Fibroblast of lung (primary cell): Measurements from ENCODE around the gene EIF4G1. TPM values are rescaled to one million over a fixed set of nuclear protein-coding genes. Genes with fewer than 3 reads are reported as not detected.
A peak's percentile ranks its signal among the peaks of the same experiment; 100 is the strongest.

Experiments
- DNase-seq, 2 donors: peaks; one replicate each; pipeline versions ENCODE4 v3.0.0 to v3.0.0-alpha.2; 2010; ENCODE audit warnings: low read depth in 2 of 2
- H2AFZ ChIP-seq: 2 replicates; pipeline ENCODE4 v1.5.1; 2012; ENCODE audit warnings: low read length, control low read depth, inconsistent platforms
- H3K27ac ChIP-seq: 2 replicates; pipeline ENCODE4 v1.5.1; 2011; ENCODE audit warnings: low read length, control low read depth; ENCODE audit not compliant: insufficient read depth
- H3K27me3 ChIP-seq: 2 replicates; pipeline ENCODE4 v1.5.1; 2011; ENCODE audit warnings: mild to moderate bottlenecking, low read length; ENCODE audit not compliant: control insufficient read depth, insufficient read depth
- H3K36me3 ChIP-seq: 2 replicates; pipeline ENCODE4 v1.5.1; 2011; ENCODE audit warnings: low read length; ENCODE audit not compliant: control insufficient read depth, insufficient read depth
- H3K4me1 ChIP-seq: 2 replicates; pipeline ENCODE4 v1.5.1; 2011; ENCODE audit warnings: low read length; ENCODE audit not compliant: control insufficient read depth, insufficient read depth; ENCODE audit errors: extremely low read depth
- H3K4me2 ChIP-seq: 2 replicates; pipeline ENCODE4 v1.5.1; 2011; ENCODE audit warnings: low read length, control low read depth; ENCODE audit not compliant: insufficient read depth; ENCODE audit errors: extremely low read depth
- H3K4me3 ChIP-seq, 4 experiments: fragments of 200-600 bp in 1 of 4; sonication (generic) in 1 of 4; replicated peaks in 1 of 4; 2 replicates each; pipeline ENCODE4 v1.5.1; 2011 to 2016; ENCODE audit warnings: low read length in 4 of 4, low read depth in 3 of 4, mild to moderate bottlenecking in 3 of 4, control low read depth in 2 of 4, inconsistent platforms in 1 of 4, mixed read lengths in 1 of 4; ENCODE audit not compliant: insufficient read depth in 1 of 4; ENCODE audit errors: control extremely low read depth in 1 of 4
- H3K79me2 ChIP-seq: 2 replicates; pipeline ENCODE4 v1.5.1; 2012; ENCODE audit warnings: mild to moderate bottlenecking, low read length, inconsistent platforms; ENCODE audit not compliant: control insufficient read depth, insufficient read depth
- H3K9ac ChIP-seq: 2 replicates; pipeline ENCODE4 v1.5.1; 2011; ENCODE audit warnings: mild to moderate bottlenecking, low read length, control low read depth; ENCODE audit not compliant: insufficient read depth
- H3K9me3 ChIP-seq: 2 replicates; pipeline ENCODE4 v1.5.1; 2012; ENCODE audit warnings: low read depth, low read length; ENCODE audit not compliant: control insufficient read depth, insufficient read depth
- H4K20me1 ChIP-seq: 2 replicates; pipeline ENCODE4 v1.5.1; 2011; ENCODE audit warnings: low read length; ENCODE audit not compliant: control insufficient read depth, insufficient read depth; ENCODE audit errors: extremely low read depth
- EZH2 ChIP-seq: IDR thresholded peaks from 2 replicates; pipeline ENCODE4 v1.5.1; 2012; ENCODE audit warnings: low read length, control low read depth, mild to moderate bottlenecking; ENCODE audit errors: missing control alignments
- polyA plus RNA-seq, 2 donors: library from polyadenylated mRNA; depleted of rRNA in 1 of 2; stranded (reverse) in 1 of 2; unstranded in 1 of 2; fragments of >200 nt; gene quantifications; 2 replicates each; pipeline ENCODE4 v1.2.1, GENCODE V29; 2011 to 2012; ENCODE audit warnings: missing spikeins in 1 of 2
- total RNA-seq: library from RNA; depleted of rRNA; stranded (reverse); fragments of >200 nt; gene quantifications from 2 replicates; pipeline ENCODE4 v1.2.1, GENCODE V29; 2014
- TF ChIP-seq, protein P1 (sequence below), 2 donors: IDR thresholded peaks in 1 of 2; conservative IDR thresholded peaks in 1 of 2; 1 replicate in 1 of 2; 2 replicates in 1 of 2; pipeline ENCODE4 v1.5.1; 2011 to 2012; ENCODE audit warnings: low read length in 2 of 2, control low read depth in 1 of 2, inconsistent platforms in 1 of 2, low read depth in 1 of 2, mild to moderate bottlenecking in 1 of 2

Gene EIF4G1
- total and polyA plus RNA-seq, 2 donors (not counting 1 experiment from before 2014, with no cell fraction given), result 235 to 263 TPM

DNA sequence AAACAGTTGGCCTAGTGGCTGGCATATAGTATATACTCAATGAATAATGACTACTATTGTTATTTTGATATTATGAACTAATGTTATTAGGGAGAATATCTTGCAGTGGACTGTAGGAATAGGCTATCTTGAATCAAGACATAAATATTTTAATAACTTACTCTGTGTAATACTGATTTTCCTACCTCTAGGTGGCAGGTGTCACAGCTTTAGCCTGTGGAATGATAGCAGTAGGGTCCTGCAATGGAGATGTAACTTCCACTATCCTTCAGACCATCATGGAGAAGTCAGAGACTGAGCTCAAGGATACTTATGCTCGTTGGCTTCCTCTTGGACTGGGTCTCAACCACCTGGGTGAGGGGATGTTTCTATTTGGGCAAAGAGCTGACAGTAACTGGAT, 8.8 kb upstream of the EIF4G1 start:
- no peaks in the 10 kb centered on the region for H3K9me3 ChIP-seq
- TF ChIP-seq, protein P1, sequence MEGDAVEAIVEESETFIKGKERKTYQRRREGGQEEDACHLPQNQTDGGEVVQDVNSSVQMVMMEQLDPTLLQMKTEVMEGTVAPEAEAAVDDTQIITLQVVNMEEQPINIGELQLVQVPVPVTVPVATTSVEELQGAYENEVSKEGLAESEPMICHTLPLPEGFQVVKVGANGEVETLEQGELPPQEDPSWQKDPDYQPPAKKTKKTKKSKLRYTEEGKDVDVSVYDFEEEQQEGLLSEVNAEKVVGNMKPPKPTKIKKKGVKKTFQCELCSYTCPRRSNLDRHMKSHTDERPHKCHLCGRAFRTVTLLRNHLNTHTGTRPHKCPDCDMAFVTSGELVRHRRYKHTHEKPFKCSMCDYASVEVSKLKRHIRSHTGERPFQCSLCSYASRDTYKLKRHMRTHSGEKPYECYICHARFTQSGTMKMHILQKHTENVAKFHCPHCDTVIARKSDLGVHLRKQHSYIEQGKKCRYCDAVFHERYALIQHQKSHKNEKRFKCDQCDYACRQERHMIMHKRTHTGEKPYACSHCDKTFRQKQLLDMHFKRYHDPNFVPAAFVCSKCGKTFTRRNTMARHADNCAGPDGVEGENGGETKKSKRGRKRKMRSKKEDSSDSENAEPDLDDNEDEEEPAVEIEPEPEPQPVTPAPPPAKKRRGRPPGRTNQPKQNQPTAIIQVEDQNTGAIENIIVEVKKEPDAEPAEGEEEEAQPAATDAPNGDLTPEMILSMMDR (conservative IDR thresholded peaks at IDR 0.05 in 1 of 2, IDR thresholded peaks at IDR 0.05 in 1 of 2; ENCODE audit: low read depth in 1 of 2, low read length in 2 of 2), result peak in 1 of 2 donors; percentile 39
- TF ChIP-seq EZH2, result no peak
- no peak overlapping the region for H3K9ac ChIP-seq
- DNase-seq, result peak in 1 of 2 donors; percentile 29
- no peak overlapping the region for H3K27ac ChIP-seq
- H3K27me3 ChIP-seq, result no peaks in the 10 kb centered on the region
- H4K20me1 ChIP-seq, result no peaks in the 10 kb centered on the region
- H2AFZ ChIP-seq, result no peak overlapping the region
- H3K4me2 ChIP-seq, result no peak overlapping the region
- H3K79me2 ChIP-seq, result peaks cover 29% of the 10 kb centered on the region
- H3K4me1 ChIP-seq, result peaks cover under 1% of the 10 kb centered on the region
- no peak overlapping the region for H3K4me3 ChIP-seq
- H3K36me3 ChIP-seq, result peaks cover 27% of the 10 kb centered on the region

GRCh38 chr3:184306341-184306972, 7.9 kb upstream of the EIF4G1 start:
- Histone ChIP-seq H3K27me3 (no peaks in the 10 kb centered on the region), H3K27ac (no peak overlapping the region), H2AFZ (no peak overlapping the region), H3K4me2 (no peak overlapping the region), H3K9ac (no peak overlapping the region), H3K79me2 (peaks cover 22% of the 10 kb centered on the region), H4K20me1 (no peaks in the 10 kb centered on the region), H3K4me1 (no peaks in the 10 kb centered on the region), H3K36me3 (peaks cover 27% of the 10 kb centered on the region), H3K4me3 (no peak overlapping the region), H3K9me3 (no peaks in the 10 kb centered on the region)
- no peak for TF ChIP-seq EZH2
- TF ChIP-seq, protein P1 (conservative IDR thresholded peaks at IDR 0.05 in 1 of 2, IDR thresholded peaks at IDR 0.05 in 1 of 2; ENCODE audit: low read depth in 1 of 2, low read length in 2 of 2), result no peak
- DNase-seq, result no peak

DNA sequence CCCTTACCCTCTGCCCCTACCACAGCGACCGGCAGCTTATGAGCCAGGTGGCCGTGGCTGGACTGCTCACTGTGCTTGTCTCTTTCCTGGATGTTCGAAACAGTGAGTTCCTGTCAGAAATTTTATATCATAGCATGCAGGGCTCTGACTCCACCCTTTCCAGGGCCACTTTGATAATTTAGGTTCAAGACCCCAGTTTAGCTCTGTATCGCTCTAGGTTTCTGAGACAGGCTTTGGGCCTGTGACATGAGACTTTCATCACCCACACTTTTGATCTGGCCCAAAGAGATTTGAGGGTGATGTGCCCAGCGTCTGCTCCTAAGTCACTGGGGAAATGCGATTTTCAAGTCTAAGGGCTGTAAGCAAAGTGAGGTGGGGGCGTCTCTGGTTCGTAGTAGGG, 6.5 kb upstream of the EIF4G1 start:
- no peak overlapping the region for H3K9ac ChIP-seq
- H3K4me3 ChIP-seq, result no peak overlapping the region
- no peak for DNase-seq
- TF ChIP-seq, protein P1 (conservative IDR thresholded peaks at IDR 0.05 in 1 of 2, IDR thresholded peaks at IDR 0.05 in 1 of 2; ENCODE audit: low read depth in 1 of 2, low read length in 2 of 2), result no peak
- TF ChIP-seq EZH2, result no peak
- H3K79me2 ChIP-seq, result peaks cover 9% of the 10 kb centered on the region
- H4K20me1 ChIP-seq, result no peaks in the 10 kb centered on the region
- H3K4me2 ChIP-seq, result no peak overlapping the region
- no peaks in the 10 kb centered on the region for H3K27me3 ChIP-seq
- no peak overlapping the region for H2AFZ ChIP-seq
- H3K36me3 ChIP-seq, result peaks cover 19% of the 10 kb centered on the region
- H3K27ac ChIP-seq, result no peak overlapping the region
- no peaks in the 10 kb centered on the region for H3K4me1 ChIP-seq
- H3K9me3 ChIP-seq, result no peaks in the 10 kb centered on the region
